Fibroblast of mammary gland (primary cell): Measurements from ENCODE around the gene CERK.

Experiments
- DNase-seq: peaks from one replicate; pipeline ENCODE4 v3.0.0-alpha.2; 2010; ENCODE audit warnings: low read depth
- H3K4me3 ChIP-seq: 2 replicates; pipeline ENCODE4 v1.5.1; 2011; ENCODE audit warnings: low read depth, mild to moderate bottlenecking, low read length, moderate library complexity; ENCODE audit not compliant: control insufficient read depth
- CTCF ChIP-seq: conservative IDR thresholded peaks from 2 replicates; pipeline ENCODE4 v1.5.1; 2011; ENCODE audit warnings: low read depth, low read length, inconsistent platforms; ENCODE audit not compliant: control insufficient read depth, insufficient read depth

CERK gene

GRCh38 chr22:46732041-46732379 is 6.0 kb downstream of the CERK start:
- no peak for TF ChIP-seq CTCF
- DNase-seq: no peak
- H3K4me3 ChIP-seq: no peak overlapping the region

GRCh38 chr22:46731246-46732040 is 6.6 kb downstream of the CERK start:
- H3K4me3 ChIP-seq: no peak overlapping the region
- TF ChIP-seq CTCF: no peak
- no peak for DNase-seq

- H3K4me3 ChIP-seq: no peak overlapping the region
- no peak for TF ChIP-seq CTCF
- DNase-seq: no peak
These were observed 7.3 kb downstream of the CERK start for GRCh38 chr22:46730568-46731245.

- no peak for TF ChIP-seq CTCF
- H3K4me3 ChIP-seq: no peak overlapping the region
- DNase-seq: no peak
These were observed 9.6 kb downstream of the CERK start for GRCh38 chr22:46728470-46728869.

- DNase-seq: no peak
- TF ChIP-seq CTCF: no peak
- H3K4me3 ChIP-seq: no peak overlapping the region
These were observed 10.2 kb downstream of the CERK start for GRCh38 chr22:46727813-46728364.

- no peak for TF ChIP-seq CTCF
- DNase-seq: no peak
These were observed 11.1 kb downstream of the CERK start for GRCh38 chr22:46726986-46727317.

More at GRCh38 chr22:46726986-46727317, 11.1 kb downstream of the CERK start:
- no peak overlapping the region for H3K4me3 ChIP-seq
